HL-60/S4 treated with phorbol 12-myristate 13-acetate at 8.2 ng/mL for 4 days and 3 days (cell line): ENCODE measurements around the gene E2F6.

Experiments used
- in situ Hi-C: fragments of 300-500 bp; cut with MboI; formaldehyde crosslinking; loops from 2 replicates; pipeline ENCODE4 v1.15.0; 2022; ENCODE audit warnings: low sequenced_read_pairs

E2F6 gene

GRCh38 chr2:11493282-11493681 is 27.3 kb upstream of the E2F6 start:
- in situ Hi-C loops = no loop called here

GRCh38 chr2:11492720-11493119 is 26.8 kb upstream of the E2F6 start:
- in situ Hi-C loops = no loop called here

GRCh38 chr2:11492244-11492643 is 26.3 kb upstream of the E2F6 start:
- in situ Hi-C loops = no loop called here

- in situ Hi-C loops = no loop called here
These were observed 25.5 kb upstream of the E2F6 start for GRCh38 chr2:11491348-11491933.

- in situ Hi-C loops = no loop called here
These were observed 24.2 kb upstream of the E2F6 start for GRCh38 chr2:11490194-11490593.

GRCh38 chr2:11488809-11489208 is 22.8 kb upstream of the E2F6 start:
- in situ Hi-C loops = no loop called here

GRCh38 chr2:11483806-11484617 is 18.1 kb upstream of the E2F6 start:
- in situ Hi-C loops = no loop called here

GRCh38 chr2:11482473-11483035 is 16.6 kb upstream of the E2F6 start:
- in situ Hi-C loops = no loop called here

GRCh38 chr2:11481789-11482472 is 16.0 kb upstream of the E2F6 start:
- in situ Hi-C loops = no loop called here

- in situ Hi-C loops = no loop called here
These were observed 15.4 kb upstream of the E2F6 start for GRCh38 chr2:11481426-11481788.

GRCh38 chr2:11480859-11481258 is 14.9 kb upstream of the E2F6 start:
- in situ Hi-C loops = no loop called here

- in situ Hi-C loops = no loop called here
These were observed 14.4 kb upstream of the E2F6 start for GRCh38 chr2:11480406-11480805.

- in situ Hi-C loops = loop anchor here (10.0 kb wide), 1 partner anchor 106 kb away; no protein-coding TSS in a partner anchor
These were observed 13.1 kb upstream of the E2F6 start for GRCh38 chr2:11478899-11479605.

GRCh38 chr2:11477994-11478393 is 12.0 kb upstream of the E2F6 start:
- in situ Hi-C loops = loop anchor here (10.0 kb wide), 1 partner anchor 107 kb away; no protein-coding TSS in a partner anchor

GRCh38 chr2:11473659-11474433 is 7.9 kb upstream of the E2F6 start:
- in situ Hi-C loops = loop anchor here (10.0 kb wide), 1 partner anchor 111 kb away; no protein-coding TSS in a partner anchor

- in situ Hi-C loops = no loop called here
These were observed 1.8 kb upstream of the E2F6 start for GRCh38 chr2:11467749-11468148.

GRCh38 chr2:11467129-11467649 is 1.2 kb upstream of the E2F6 start:
- in situ Hi-C loops = no loop called here

- in situ Hi-C loops = no loop called here
These were observed 557 bp upstream of the E2F6 start for GRCh38 chr2:11466307-11467128.

GRCh38 chr2:11465110-11465484 is 864 bp downstream of the E2F6 start:
- in situ Hi-C loops = no loop called here
